Fibroblast of upper back skin (primary cell): ENCODE results near the gene TMEM270.
A peak's percentile ranks its signal among the peaks of the same experiment; 100 is the strongest.

Source experiments
- DNase-seq: peaks from one replicate; pipeline ENCODE4 v3.0.0-alpha.2; 2013

The TMEM270 gene

DNA sequence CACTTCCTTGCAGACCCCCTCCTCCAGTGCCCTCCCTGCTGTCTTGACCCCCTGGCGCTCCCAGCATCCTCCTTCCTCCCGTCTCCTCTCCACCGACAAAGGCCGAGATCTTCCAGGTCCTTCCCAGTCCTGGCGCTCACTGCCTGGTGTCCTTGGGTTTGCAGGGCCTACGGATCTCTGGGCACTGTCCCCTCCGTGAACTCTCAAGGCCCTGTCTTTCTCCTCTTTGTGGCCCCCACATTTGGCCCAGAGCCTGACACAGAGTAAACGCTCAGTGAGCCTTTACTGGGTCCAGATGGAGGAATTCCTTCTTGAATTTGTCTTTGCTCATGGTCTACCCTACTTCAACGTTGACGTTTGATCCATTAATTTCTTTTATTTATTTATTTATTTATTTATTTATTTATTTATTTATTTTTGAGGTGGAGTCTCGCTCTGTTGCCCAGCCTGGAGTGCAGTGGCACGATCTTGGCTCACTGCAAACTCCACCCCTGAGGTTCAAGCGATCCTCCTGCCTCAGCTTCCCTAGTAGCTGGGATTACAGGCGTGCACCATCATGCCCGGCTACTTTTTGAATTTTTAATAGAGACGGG is 29.7 kb downstream of the TMEM270 start:
- DNase-seq, result peak; percentile 61

DNA sequence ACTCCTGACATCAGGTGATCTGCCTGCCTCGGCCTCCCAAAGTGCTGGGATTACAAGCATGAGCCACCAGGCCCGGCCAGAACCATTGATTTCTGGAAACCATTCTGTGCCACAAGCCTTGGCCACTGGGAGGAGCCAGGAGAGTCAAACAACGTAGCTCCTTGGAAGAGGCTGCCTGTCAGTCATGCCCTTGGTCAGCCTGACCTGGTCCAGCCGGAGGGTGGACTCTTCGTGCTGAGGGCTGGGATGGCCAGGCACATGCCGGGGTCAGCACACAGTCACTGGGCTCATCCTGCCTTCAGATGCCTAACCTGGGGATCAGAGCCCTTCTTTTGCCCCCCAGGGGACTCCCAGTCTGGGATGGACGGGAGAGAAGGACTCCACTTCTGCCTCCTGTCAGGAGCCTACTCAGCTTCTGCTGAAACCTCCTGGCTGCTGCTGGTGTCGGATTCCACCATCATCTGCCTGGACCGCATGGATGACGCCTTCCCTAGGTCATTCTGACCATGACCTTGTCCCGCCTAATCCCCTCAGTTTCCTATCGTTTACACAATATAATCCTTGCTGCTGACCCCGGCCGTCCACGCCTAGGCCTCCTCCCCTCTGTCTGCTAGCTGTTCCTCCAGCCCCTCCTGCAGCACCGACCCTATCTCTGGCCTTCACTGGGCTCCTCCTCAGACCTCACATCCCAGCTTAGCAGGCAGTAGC is 30.4 kb downstream of the TMEM270 start:
- DNase-seq, result no peak

DNA sequence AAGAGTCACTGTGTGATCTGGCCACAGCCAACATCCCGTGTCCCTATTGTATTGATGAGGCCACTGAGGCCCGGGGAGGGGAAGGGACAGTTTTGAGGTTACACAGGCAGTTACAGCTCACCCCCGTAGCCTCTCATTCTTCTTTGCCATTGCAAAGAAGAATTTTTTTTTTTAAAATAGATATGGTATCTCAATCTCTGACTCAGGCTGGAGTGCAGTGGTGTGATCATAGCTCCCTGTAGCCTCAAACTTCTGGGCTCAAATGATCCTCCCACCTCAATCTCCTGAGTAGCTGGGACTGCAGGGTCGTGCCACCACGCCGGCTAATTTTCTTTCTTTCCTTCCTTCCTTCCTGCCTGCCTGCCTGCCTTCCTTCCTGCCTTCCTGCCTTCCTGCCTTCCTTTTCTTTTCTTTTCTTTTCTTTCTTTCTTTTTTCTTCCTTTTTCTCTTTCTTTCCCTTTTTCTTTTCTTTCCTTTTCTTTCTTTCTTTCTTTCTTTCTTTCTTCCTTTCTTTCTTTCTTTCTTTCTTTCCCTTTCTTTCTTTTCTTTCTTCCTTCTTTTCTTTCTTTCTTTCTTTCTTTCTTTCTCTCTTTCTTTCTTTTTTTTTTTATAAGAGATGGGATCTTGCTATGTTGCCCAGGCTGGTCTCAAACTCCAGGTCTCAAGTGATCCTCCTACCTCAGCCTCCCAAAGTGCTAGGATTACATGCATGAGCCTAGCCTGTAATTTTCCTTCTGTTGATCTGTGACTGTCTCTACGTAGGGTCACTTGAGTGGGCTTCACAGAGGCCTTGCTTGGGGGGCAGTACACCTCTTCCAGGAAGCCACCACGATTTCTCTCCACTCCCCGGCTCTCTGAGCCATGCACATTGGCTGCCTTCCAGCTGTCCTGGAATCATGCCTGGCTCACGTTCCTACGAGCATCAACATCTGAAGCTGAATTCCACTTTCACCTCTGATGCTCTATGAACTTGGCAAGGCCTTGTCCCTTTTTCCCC is 31.3 kb downstream of the TMEM270 start:
- peak; percentile 78 for DNase-seq

DNA sequence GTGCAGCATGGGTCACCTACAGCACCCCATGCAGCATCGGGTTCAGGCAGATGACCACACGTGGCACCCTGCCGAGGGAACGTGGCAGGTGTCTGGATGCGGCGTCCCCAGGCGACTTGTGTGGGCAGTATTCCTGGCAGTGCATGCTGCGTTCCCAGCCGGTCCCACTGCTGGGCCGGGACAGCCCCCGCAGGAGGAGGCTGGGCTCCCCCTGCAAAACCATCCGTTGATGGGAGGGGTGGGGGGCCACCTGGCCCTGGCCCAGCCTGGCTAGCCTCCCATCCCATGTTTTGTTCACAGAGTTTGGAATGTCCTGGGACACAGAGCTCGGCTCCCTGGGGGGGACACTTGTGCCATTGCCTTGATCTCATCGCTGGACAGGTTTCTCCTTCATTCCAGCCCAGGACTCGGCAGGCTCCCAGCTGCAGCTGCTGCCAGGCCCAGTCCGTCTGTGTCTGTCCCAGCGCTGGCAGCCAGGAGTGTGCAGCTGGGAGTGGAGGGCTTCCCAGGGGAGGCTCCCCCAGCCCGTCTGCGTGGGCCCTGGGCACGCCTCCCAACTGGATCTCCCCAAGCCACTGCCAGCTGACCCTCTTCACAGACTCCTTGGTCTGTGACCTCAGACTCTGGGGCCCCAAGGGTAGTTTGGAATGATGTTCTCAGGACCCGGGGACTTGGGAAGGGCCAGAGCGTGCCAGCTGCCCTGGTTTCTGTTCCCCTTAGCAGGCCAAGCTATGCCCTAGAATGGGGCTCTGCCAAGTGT is 32.6 kb downstream of the TMEM270 start:
- DNase-seq, result no peak

DNA sequence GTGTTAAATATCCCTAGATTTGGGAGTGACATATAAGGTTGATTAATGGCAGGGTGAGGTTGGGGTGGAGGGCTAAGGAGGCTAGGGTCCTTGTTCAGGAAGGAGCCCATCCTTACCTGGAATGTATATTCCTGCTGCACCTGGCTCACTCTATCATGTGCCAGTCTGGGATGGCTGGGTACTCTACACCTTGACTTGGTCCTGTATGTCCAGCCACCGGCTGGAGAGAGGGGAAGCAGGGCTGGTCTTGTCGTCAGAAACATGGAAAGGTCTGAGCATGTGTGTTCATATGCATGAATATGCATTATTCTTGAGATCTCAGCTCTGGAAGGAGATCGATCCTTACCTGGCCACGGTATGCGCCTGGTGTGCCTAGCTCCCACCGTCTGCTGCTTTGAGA is 33.2 kb downstream of the TMEM270 start:
- DNase-seq, result no peak

DNA sequence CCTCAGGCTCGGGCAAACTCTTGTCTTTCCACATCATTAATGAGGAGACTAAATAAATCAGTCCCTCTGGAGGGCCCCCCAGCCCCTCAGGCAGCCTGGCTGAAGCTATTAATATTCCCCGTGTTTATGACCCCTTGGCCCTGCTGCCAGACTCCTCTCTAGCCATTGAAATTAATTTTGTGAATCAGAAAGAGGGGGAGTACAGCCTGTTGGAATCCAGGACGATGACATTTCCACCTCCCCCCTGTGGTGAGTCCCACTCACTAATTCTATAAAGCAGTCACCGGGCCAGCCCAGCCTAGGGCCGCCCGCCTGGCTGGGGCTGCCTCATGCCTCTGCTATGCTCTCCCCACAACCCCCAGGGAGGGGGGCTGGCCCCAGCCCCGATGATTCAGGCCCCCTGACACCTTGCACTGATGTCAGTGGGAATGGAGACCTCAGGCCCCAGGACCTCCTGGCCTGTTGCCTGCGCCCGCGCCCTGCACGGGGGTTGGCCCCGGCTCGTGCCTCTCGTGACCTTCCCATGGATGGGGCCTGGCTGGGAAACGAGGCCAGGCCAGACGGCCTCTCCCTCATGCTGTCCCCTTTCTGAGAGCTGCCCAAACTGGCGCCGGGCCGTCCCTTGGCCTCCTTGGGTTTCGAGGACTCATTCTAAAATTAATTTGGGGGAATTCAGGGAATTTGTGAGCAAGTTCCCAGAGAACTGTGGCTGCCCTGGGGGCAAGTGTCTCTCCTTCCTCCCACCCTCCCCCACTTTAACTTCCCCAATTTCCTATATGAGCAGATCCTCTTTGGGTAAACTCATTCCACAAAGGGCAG is 34.0 kb downstream of the TMEM270 start:
- DNase-seq, result peak; percentile 99

DNA sequence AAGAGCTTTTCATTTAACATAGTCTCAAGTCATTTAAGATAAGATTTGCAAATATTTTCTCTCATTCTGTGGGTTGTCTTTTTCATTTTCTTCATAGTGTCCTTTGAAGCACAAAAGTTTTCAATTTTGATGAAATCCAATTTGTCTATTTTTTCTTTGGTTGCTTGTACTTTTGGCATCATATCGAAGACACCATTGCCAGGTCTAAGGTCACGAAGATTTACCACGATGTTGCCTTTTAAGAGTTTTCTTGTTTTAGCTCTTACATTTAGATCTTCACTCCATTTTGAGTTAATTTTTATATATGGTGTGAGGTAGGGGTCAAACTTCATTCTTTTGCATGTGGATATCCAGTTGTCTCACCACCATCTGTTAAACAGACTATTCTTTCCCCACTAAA is 34.7 kb downstream of the TMEM270 start:
- DNase-seq, result no peak

DNA sequence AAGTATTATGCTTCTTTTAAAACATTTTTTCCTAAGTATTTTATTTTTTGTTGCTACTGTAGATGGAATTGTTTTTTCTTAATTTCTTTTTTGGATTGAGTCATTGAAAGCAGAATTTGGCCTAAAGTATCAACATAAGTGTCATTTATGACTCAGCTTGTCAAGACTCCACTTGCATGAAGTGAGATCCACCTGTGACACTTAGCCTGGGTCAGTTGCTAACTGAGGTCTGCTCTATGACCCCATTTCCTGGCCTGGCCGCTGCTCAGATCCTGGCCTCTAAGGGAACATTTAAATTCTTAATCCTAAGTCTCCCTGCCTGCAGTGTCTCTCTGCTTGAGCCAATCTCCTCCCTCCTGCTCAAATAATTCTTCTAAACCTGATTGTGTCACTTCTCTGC is 35.5 kb downstream of the TMEM270 start:
- DNase-seq, result no peak

DNA sequence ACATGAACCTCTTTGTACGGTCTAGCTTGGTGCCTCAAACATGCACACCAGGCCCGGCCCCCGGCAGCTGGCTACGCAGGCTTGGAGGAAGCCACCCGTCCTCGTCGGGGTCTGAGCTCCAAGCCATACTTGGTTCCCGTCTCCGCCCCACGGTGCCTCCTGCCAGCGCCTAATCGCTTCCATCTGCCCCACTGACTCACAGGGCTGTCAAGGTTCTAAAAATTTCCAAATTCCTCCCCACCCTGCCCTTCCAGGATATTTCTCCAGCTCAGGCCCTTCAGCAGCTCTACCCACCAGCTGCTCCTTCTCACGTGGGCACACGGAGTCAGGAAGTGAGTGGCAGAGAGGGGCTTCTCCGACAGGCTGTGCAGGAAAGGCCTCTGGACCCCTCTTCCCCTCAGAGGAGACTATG is 38.8 kb downstream of the TMEM270 start:
- peak; percentile 95 for DNase-seq

DNA sequence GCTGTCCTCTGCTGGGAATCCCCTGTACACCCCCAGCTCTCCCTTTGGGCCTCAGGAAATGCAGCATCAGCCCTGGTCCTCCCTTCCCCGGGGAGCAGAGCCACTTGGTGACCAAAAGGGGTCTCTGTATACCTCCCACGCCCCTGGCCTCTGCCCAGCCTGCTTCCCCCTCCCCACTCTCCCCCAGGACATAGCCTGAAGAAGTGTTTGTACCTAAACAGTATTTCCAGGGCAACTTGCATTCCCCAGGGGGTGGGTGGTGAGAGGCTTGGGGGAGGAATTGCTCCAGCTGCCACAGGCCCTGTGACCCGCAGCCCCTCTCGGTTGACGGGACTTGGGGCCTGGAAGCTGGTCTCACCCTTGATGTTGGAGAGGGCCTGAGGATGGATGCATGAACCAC is 39.3 kb downstream of the TMEM270 start:
- no peak for DNase-seq

DNA sequence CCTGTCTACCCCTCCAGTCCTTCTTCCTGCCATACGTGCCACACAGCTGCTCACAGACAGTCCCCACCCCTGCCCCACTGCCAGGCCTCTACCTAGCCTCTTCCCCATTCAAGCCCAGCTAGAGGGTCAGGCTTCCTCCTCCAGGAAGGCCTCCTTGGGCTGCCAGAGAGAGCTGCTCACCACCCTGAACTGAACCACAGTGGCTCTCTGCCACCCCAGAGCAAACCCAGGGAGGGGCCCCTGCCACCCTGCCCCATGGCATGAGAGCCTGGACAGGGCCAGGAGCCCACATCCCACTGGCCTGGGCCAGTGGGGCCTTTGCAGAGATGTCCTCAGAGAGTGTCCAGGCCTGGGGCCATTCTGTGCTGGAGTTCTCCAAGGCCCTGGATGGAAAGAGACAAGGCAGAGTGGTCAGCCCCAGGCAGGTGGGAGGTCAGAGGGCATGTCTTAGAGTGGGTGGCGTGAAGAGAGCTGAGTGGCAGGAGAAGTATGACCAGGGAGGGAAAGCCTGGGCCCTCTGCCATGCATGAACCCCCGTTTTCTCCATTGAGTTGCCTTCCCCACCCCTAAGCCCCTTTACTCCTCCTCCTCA is 40.4 kb downstream of the TMEM270 start:
- no peak for DNase-seq

DNA sequence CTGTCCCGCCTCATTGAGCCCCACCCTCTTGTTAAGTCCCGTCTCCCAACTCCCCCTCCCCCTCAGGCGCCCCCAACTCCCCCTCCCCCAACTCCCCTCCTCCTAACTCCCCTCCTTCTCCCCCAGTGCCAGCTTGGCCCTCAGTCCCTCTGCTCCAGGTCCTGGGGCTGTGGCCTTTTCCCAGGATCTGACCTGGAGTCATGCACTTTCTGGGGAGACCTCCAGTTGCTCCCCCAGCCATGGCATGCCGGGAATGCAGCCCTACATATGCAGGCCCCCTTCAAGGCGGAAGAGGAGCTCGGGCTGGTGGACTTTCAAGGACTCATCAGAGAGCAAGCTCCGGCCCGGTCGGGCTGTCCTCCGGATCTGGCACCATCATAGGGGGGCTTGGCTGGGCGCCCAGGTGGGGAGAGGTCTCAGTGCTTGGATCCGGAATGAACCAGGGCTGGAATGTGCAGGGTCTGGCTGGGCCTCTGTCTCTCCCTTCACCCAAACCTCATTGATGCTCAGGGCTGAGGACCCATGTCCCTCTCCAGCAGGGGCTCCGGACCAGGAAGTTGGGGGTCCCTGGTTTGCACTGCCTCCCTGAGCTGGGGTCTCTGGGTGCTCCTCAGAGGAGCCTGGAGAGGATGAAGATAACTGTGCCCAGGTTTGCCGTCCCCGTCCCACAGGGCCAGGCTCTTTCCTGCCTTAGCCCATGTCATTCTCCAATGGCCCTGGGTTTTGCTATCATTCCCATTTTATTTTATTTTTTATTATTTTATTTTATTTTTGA is 41.1 kb downstream of the TMEM270 start:
- no peak for DNase-seq

DNA sequence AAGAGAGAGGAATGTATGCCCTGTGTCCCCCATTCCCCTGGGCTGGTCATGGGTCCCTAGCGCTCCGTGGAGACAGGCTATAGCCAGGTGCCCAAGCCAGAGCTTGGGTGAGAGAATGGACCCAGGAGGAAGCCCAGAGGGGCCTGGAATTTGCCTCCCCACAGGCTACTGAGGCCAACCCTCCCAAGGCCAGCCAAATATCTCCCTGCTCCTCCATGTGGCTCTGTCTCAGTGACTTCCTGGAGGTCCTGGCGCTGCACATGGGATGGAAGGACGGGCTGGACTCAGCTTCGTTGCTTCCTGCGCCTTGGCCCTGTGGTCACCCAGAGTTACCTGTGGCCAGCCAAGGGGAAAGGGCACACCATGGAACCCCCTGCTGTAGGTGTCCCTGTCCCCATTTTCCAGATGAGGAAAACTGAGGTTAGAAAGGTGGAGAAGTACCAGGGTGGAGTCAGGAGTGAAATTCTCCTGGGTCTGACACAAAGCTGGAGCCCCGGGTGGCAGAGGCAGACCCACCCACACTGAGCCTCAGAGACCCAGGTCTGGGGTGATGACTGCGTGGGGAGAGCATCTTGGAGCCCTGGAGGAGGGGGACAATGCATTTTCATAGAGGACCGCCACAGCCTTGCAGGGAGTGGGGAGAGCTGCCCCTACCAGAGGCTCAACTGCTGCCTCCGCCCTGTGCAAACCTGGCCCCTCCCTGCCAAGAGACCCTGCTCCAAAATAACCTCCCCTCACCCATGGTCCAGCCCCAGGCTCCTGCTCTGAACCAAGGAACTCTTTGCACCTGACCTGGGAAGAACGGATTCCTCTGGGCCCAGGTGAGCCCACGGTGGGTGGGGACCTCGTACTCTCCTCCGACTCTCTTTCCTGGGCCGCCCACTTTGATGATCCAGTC is 42.6 kb downstream of the TMEM270 start:
- DNase-seq, result no peak

DNA sequence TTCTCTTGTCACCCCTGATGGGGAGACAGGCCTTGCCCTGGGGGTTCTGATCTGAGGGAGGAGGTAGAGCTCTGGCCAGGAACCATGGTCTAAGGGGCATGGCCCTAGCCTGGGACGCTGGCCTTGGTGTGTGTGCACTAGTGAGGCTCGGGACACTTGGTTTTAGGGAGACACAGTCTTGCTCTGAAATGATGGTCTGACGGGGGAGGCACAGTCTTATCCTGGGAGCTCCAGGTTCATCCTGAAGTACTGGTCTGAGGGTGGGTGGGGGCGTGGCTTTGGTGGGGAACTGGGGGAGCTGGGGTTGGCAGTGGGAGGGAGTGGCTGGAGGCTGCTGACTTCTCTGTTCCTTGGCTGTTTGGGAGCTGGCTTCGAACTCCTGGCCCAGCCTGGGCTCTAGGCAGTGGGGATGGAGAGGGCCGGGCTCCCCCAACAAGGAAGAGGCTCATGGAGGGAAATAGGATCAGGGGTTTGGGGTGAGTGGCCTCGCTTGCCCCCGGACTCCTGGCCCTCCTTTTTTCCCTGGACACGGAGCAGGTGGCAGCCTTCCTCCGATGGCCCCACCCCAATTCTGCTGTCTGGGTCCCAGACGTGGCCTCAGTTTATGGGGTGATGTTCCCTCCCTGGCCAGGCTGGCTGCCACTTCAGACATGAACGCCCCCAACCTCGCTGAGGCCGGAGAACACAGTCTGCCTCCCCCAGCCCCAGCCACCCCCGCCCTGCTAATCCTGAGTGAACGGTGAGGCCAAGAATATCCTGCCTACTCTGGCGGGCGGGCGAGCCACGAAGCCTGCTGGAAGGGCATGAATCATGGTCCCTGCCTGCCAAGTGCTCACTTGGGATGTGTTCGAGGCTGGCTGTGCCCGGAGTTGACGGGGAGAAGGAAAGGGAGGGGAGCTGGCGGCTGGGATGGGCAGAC is 43.5 kb downstream of the TMEM270 start:
- DNase-seq, result no peak

DNA sequence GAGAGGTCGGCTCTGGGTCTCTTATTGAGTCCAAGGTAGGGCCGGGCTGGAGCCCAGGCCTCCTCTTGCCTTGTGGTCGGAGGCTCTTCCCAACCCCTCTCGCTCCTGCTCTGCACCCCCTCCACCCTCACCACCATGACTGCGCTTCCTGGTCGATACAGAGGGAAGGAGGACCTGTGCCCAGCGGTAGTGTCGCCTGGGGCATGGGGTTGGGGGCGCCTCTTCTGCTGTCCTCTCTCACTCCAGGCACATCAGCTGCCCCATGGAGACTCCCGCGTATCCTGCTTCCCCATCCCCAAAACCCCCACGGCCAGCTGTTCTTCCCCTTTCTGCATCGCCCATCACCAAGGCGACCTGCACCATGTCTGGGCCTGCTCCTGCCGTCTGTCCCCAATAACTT is 44.4 kb downstream of the TMEM270 start:
- no peak for DNase-seq

DNA sequence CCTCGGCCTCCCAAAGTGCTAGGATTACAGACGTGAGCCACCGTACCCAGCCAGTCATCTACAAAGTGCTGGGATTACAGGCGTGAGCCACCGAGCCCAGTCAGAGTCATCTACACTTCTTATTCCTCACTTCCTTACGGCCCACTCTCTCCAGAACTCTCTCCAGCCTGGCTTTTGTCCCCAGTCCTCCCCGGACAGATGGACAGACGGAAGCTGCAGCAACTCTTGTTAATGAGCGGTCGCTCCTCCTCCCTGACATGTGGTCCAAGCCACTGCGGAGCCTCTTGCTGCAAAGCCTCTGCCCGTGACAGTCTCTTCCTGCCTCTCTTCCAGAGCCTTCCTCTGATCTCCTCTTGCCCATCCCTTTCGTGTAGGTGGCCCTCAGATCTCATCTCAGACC is 45.9 kb downstream of the TMEM270 start:
- no peak for DNase-seq

DNA sequence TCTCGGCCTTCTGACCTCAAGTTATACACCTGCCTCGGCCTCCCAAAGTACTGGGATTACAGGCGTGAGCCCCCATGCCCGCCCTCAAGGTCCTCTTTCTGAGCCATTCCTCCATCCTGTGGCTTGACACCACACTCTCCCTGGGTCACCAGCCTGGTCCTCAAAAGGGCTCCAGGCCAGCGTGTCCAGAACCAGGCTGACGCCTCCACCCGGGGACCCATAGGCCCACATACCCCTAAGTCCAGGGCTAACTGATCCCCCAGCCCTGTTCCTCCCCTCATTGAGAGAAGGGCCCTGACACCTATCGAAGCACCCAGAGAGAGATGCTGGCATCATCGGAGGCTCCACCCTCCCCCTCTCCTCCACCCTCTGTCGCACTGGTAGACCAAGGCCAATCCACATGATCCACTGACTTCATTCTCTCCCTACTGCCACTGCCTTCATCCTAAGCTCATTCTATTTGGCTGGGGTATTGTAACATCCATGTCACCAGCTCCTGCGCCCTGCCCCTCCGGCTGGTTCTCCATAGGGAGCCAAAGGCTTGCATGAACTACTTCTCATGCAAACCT is 46.7 kb downstream of the TMEM270 start:
- no peak for DNase-seq

DNA sequence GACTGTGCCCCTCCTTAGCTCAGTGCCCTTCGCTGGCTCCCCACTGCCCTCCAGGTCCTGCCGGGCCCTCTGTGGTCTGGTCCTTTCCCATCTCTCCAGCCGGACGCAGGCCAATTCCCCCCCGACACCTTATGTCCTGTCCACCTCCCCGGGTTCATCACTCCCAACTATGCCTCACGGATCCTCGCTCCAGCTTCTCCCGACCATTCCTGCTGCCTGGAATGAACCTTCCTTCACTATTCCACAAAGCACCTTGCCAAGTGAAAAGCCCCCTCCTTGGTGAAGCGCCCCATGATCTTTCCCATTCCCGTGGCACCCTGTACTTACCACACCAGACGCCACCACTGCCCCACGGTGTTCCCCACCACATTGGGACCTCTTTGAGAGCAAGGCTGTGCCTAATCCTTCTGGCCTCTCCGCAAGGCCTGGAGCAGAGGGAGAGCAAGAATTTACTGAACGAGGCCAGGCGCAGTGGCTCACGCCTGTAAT is 47.2 kb downstream of the TMEM270 start:
- no peak for DNase-seq
